HepG2 (cell line): ENCODE data around the gene TRIM34. TPM values are rescaled to one million over a fixed set of nuclear protein-coding genes. Genes with fewer than 3 reads are reported as not detected.
A peak's percentile ranks its signal among the peaks of the same experiment; 100 is the strongest.

Source experiments
- ATAC-seq: fragments of 200-7000 bp; cut with Tn5 transposase; 3 replicates; pipeline ENCODE4 v1.9.1; 2020; ENCODE audit warnings: mild to moderate bottlenecking, moderate library complexity
- BruUV-seq: library from RNA; stranded (reverse); fragments of 400-500 nt; replicated peaks from 2 replicates; lab custom pipeline; 2021; lab: Mats Ljungman, UMichigan
- CTCF ChIA-PET: fragments of 300-600 bp; formaldehyde crosslinking; extraction: SDS; loops from one replicate; lab custom pipeline; 2021; ENCODE audit warnings: low total read pairs, inconsistent platforms, low intra/inter-chr PET ratio; lab: Yijun Ruan, JAX
- POLR2A ChIA-PET: fragments of 350-600 bp; sonication (Branson Sonifier 250); formaldehyde crosslinking; loops from one replicate; lab custom pipeline; 2020; ENCODE audit warnings: antibody characterized with exemption, inconsistent platforms; lab: Yijun Ruan, JAX
- DNase-seq: peaks from one replicate; pipeline ENCODE4 v3.0.0-alpha.2; 2015; ENCODE audit warnings: low spot score
- FAIRE-seq: peaks from 3 replicates; lab custom pipeline; 2011; peaks lifted over from hg19 to GRCh38; lab: Jason Lieb, UNC
- H2AFZ ChIP-seq: one replicate; pipeline ENCODE4 v1.6.1; 2011; ENCODE audit warnings: low read length, inconsistent platforms
- H3K27ac ChIP-seq: fragments of 300-600 bp; 3 replicates; pipeline ENCODE4 v1.8.0; 2011; ENCODE audit warnings: mixed run types, mild to moderate bottlenecking, mixed read lengths, low read length, inconsistent platforms; ENCODE audit not compliant: insufficient read depth; ENCODE audit errors: extremely low read length
- H3K27me3 ChIP-seq, 2 experiments: fragments of 200-600 bp in 1 of 2; 2 replicates in 1 of 2; 3 replicates in 1 of 2; pipeline versions ENCODE4 v1.6.0 to v1.8.0; 2011; ENCODE audit warnings: low read length in 2 of 2, mild to moderate bottlenecking in 2 of 2, moderate library complexity in 2 of 2, inconsistent platforms in 1 of 2; ENCODE audit not compliant: insufficient read depth in 2 of 2, control insufficient read depth in 1 of 2
- H3K36me3 ChIP-seq, 2 experiments: fragments of 200-600 bp in 1 of 2; replicated peaks in 1 of 2; 2 replicates in 1 of 2; 3 replicates in 1 of 2; pipeline versions ENCODE4 v1.5.1 to v1.8.0; 2011; ENCODE audit warnings: low read length in 2 of 2, inconsistent platforms in 1 of 2; ENCODE audit not compliant: insufficient read depth in 2 of 2, control insufficient read depth in 1 of 2
- H3K4me1 ChIP-seq: 2 replicates; pipeline ENCODE4 v1.5.1; 2012; ENCODE audit warnings: low read length, inconsistent platforms; ENCODE audit not compliant: insufficient read depth
- H3K4me2 ChIP-seq: 2 replicates; pipeline ENCODE4 v1.6.0; 2011; ENCODE audit warnings: low read depth, low read length, inconsistent platforms
- H3K4me3 ChIP-seq, 3 experiments: fragments of 200-600 bp in 1 of 3; sonication (generic), shearing (Covaris generic) in 1 of 3; replicated peaks in 1 of 3; 2 replicates each; pipeline ENCODE4 v1.5.1; 2011 to 2016; ENCODE audit warnings: low read length in 3 of 3, inconsistent platforms in 2 of 3, low read depth in 2 of 3, mild to moderate bottlenecking in 2 of 3, control low read depth in 1 of 3, mixed read lengths in 1 of 3; ENCODE audit not compliant: insufficient read depth in 1 of 3
- H3K79me2 ChIP-seq: one replicate; pipeline ENCODE4 v1.6.1; 2011; ENCODE audit warnings: low read length, inconsistent platforms; ENCODE audit not compliant: insufficient read depth
- H3K9ac ChIP-seq: 2 replicates; pipeline ENCODE4 v1.6.0; 2011; ENCODE audit warnings: mild to moderate bottlenecking, low read depth, low read length, inconsistent platforms; ENCODE audit not compliant: insufficient read depth
- H3K9me3 ChIP-seq: 2 replicates; pipeline ENCODE4 v1.5.1; 2012; ENCODE audit warnings: mild to moderate bottlenecking, low read length
- H4K20me1 ChIP-seq: 2 replicates; pipeline ENCODE4 v1.6.0; 2011; ENCODE audit warnings: inconsistent platforms, mild to moderate bottlenecking, low read length, moderate library complexity; ENCODE audit not compliant: insufficient read depth
- ARHGAP35 ChIP-seq: sonication (generic); formaldehyde crosslinking; IDR thresholded peaks from 2 replicates; pipeline ENCODE4 v1.9.0; 2022; ENCODE audit warnings: mild to moderate bottlenecking, inconsistent platforms, moderate library complexity, missing genetic modification reagents, borderline replicate concordance
- ATM ChIP-seq: fragments of 450-650 bp; IDR thresholded peaks from 2 replicates; pipeline ENCODE4 v1.7.1; 2017; ENCODE audit warnings: mild to moderate bottlenecking, borderline replicate concordance
- CEBPB ChIP-seq: IDR thresholded peaks from 2 replicates; pipeline ENCODE4 v1.6.1; 2011; ENCODE audit warnings: low read depth, low read length, improper control_type of control experiment, borderline replicate concordance
- NR0B2 ChIP-seq: sonication (generic); formaldehyde crosslinking; IDR thresholded peaks from 2 replicates; pipeline ENCODE4 v1.4.0; 2020; ENCODE audit warnings: mild to moderate bottlenecking, missing genetic modification reagents
- PHF20 ChIP-seq: sonication (generic); formaldehyde crosslinking; IDR thresholded peaks from 2 replicates; pipeline ENCODE4 v1.5.0; 2020; ENCODE audit warnings: mild to moderate bottlenecking, missing genetic modification reagents
- SMYD3 ChIP-seq: sonication (generic); formaldehyde crosslinking; IDR thresholded peaks from 2 replicates; pipeline ENCODE4 v1.8.1; 2023; ENCODE audit warnings: mild to moderate bottlenecking, missing genetic modification reagents
- SRSF9 ChIP-seq: fragments of 200-400 bp; formaldehyde crosslinking; IDR thresholded peaks from 2 replicates; pipeline ENCODE4 v1.6.1; 2018; ENCODE audit warnings: borderline replicate concordance, mild to moderate bottlenecking, low read depth, low read length; ENCODE audit not compliant: insufficient read depth, poor library complexity, severe bottlenecking
- ZFAT ChIP-seq: sonication (generic); formaldehyde crosslinking; conservative IDR thresholded peaks from 2 replicates; pipeline ENCODE4 v1.8.1; 2023; ENCODE audit warnings: missing genetic modification reagents, inconsistent platforms
- ZFY ChIP-seq: sonication (generic); formaldehyde crosslinking; IDR thresholded peaks from 2 replicates; pipeline ENCODE4 v1.4.0; 2020; ENCODE audit warnings: missing genetic modification reagents
- ZNF234 ChIP-seq: sonication (generic); formaldehyde crosslinking; conservative IDR thresholded peaks from 2 replicates; pipeline ENCODE4 v1.5.1; 2020; ENCODE audit warnings: mild to moderate bottlenecking, missing genetic modification reagents
- ZNF331 ChIP-seq: sonication (generic); formaldehyde crosslinking; IDR thresholded peaks from 2 replicates; pipeline ENCODE4 v1.4.0; 2020; ENCODE audit warnings: missing genetic modification reagents
- ZNF644 ChIP-seq: IDR thresholded peaks from 2 replicates; pipeline ENCODE4 v1.6.1; 2016; ENCODE audit warnings: low read depth
- ZSCAN5A ChIP-seq: sonication (generic); formaldehyde crosslinking; IDR thresholded peaks from 2 replicates; pipeline ENCODE4 v1.8.0; 2022; ENCODE audit warnings: mild to moderate bottlenecking, missing genetic modification reagents, borderline replicate concordance
- WGBS: methylation state at CpG from one replicate; pipeline ENCODE4 v1.1.6; 2017; ENCODE audit warnings: low lambda C conversion rate; 5-methylcytosine and 5-hydroxymethylcytosine counted together
- in situ Hi-C: cut with HindIII; loops from 2 replicates; pipeline ENCODE4 v1.10.0; 2017; ENCODE audit warnings: low pct_unique_long_range_greater_than_20kb; ENCODE audit not compliant: extremely low pct_ligation_motif_present
- intact Hi-C: fragments of 100-400 bp; cut with micrococcal nuclease; formaldehyde crosslinking; loops from one replicate; pipeline ENCODE4 v1.10.0; 2022; ENCODE audit not compliant: unreplicated experiment
- polyA plus RNA-seq, 8 experiments: library from polyadenylated mRNA; depleted of rRNA in 3 of 8; stranded (reverse) in 7 of 8; unstranded in 1 of 8; fragments of >200 nt; fragmentation: Illumina TruSeq in 4 of 8; extraction: Trizol in 4 of 8; gene quantifications; 2 replicates each; pipeline versions ENCODE4 v1.2.1 to v1.2.3, GENCODE V29; 2011 to 2016; ENCODE audit warnings: low read depth in 4 of 8, missing spikeins in 1 of 8, mixed read lengths in 1 of 8; ENCODE audit not compliant: insufficient read depth in 1 of 8
- total RNA-seq, 5 experiments: library from RNA; depleted of rRNA; stranded (reverse); fragments of >200 nt; fragmentation: Illumina TruSeq; extraction: Trizol; gene quantifications; 2 replicates each; pipeline ENCODE4 v1.2.3, GENCODE V29; 2016; ENCODE audit warnings: low read depth in 1 of 5

Gene TRIM34
- total and polyA plus RNA-seq, 2 of the 13 experiments (the other 11 are each of a cell fraction or from before 2014, with no cell fraction given) = 0.13 to 0.42 TPM

- no peak for TF ChIP-seq ZSCAN5A (CRISPR knock-in tag)
- no peak for TF ChIP-seq PHF20 (CRISPR knock-in tag)
- TF ChIP-seq SRSF9 = no peak
- no peak for TF ChIP-seq NR0B2
- TF ChIP-seq, all 625 proteins: peak for 0
Observed at GRCh38 chr11:5686426-5686825, 61.6 kb downstream of the TRIM34 start (continued).

GRCh38 chr11:5688482-5688881 lies 63.7 kb downstream of the TRIM34 start:
- no peak for ATAC-seq
- Histone ChIP-seq H3K4me3 (no peak overlapping the region), H3K9me3 (no peaks in the 10 kb centered on the region), H3K36me3 (no peaks in the 10 kb centered on the region), H3K4me2 (no peak overlapping the region), H3K79me2 (no peaks in the 10 kb centered on the region), H3K9ac (no peak overlapping the region), H3K27ac (no peak overlapping the region), H3K4me1 (no peaks in the 10 kb centered on the region), H4K20me1 (no peaks in the 10 kb centered on the region), H3K27me3 (no peaks in the 10 kb centered on the region; a peak in 1 of 5 replicates), H2AFZ (no peak overlapping the region)
- no peak for DNase-seq
- TF ChIP-seq ZNF234 (CRISPR knock-in tag) = no peak
- TF ChIP-seq ZNF331 (CRISPR knock-in tag) = no peak
- no peak for TF ChIP-seq ZFAT
- TF ChIP-seq ARHGAP35 (CRISPR knock-in tag) = no peak
- TF ChIP-seq ZNF644 (CRISPR knock-in tag) = no peak
- peak; percentile 52; the same call in 1 of the 2 replicates for TF ChIP-seq CEBPB
- no peak for TF ChIP-seq ATM
- TF ChIP-seq SMYD3 = no peak
- no peak for TF ChIP-seq ZFY (CRISPR knock-in tag)
- in situ Hi-C loops = loop anchor here (10.0 kb wide), 1 partner anchor 116 kb away; the partner anchor contains the start of gene OR52N2
- 81% methylated on average over 1 of the region's 1 CpG for WGBS
- intact Hi-C loops = no loop called here
- no TSS peak for BruUV-seq
- ChIA-PET CTCF (no interaction called here), POLR2A (no interaction called here)
- FAIRE-seq = no peak
